Caco-2 (cell line): ENCODE results near the gene TCF15. TPM values are rescaled to one million over a fixed set of nuclear protein-coding genes. Genes with fewer than 3 reads are reported as not detected.

Source experiments
- BruUV-seq: library from RNA; stranded (reverse); fragments of 400-500 nt; replicated peaks from 2 replicates; lab custom pipeline; 2021; lab: Mats Ljungman, UMichigan
- CTCF ChIA-PET: fragments of 300-600 bp; sonication (Branson Sonifier 250); formaldehyde crosslinking; loops from one replicate; lab custom pipeline; 2022; ENCODE audit warnings: antibody characterized with exemption; lab: Charles Lee
- POLR2A ChIA-PET: fragments of 300-600 bp; sonication (Branson Sonifier 250); formaldehyde crosslinking; loops from one replicate; lab custom pipeline; 2022; ENCODE audit warnings: antibody characterized with exemption; lab: Charles Lee
- DNase-seq, 2 experiments: peaks; one replicate each; pipeline versions ENCODE4 v3.0.0 to v3.0.0-alpha.2; 2020 to 2022
- H3K27me3 ChIP-seq: replicated peaks from 2 replicates; pipeline ENCODE4 v1.6.0; 2011; ENCODE audit warnings: low read length; ENCODE audit not compliant: control insufficient read depth, insufficient read depth
- H3K36me3 ChIP-seq: 2 replicates; pipeline ENCODE4 v1.5.1; 2011; ENCODE audit warnings: low read length; ENCODE audit not compliant: control insufficient read depth, insufficient read depth
- H3K4me1 ChIP-seq: fragments of 250-450 bp; sonication (Bioruptor Pico); 2 replicates; pipeline ENCODE4 v1.5.1; 2020; ENCODE audit warnings: mild to moderate bottlenecking
- H3K4me3 ChIP-seq: 2 replicates; pipeline ENCODE4 v1.5.1; 2011; ENCODE audit warnings: low read depth, mild to moderate bottlenecking, control low read depth, low read length
- H3K9me3 ChIP-seq: fragments of 250-450 bp; sonication (Bioruptor Pico); 2 replicates; pipeline ENCODE4 v1.5.1; 2020; ENCODE audit warnings: mild to moderate bottlenecking, moderate library complexity
- H3K27ac Mint-ChIP-seq: one replicate; pipeline ENCODE4 v1.8.0; 2022; ENCODE audit warnings: mixed read lengths; ENCODE audit not compliant: unreplicated experiment
- H3K27me3 Mint-ChIP-seq: one replicate; pipeline ENCODE4 v1.8.0; 2022; ENCODE audit warnings: mixed read lengths; ENCODE audit not compliant: insufficient read depth, unreplicated experiment
- H3K36me3 Mint-ChIP-seq: one replicate; pipeline ENCODE4 v1.8.0; 2022; ENCODE audit warnings: mild to moderate bottlenecking, mixed read lengths; ENCODE audit not compliant: insufficient read depth, unreplicated experiment
- H3K4me1 Mint-ChIP-seq: one replicate; pipeline ENCODE4 v1.8.0; 2022; ENCODE audit warnings: low read depth, mixed read lengths; ENCODE audit not compliant: unreplicated experiment
- H3K4me3 Mint-ChIP-seq: one replicate; pipeline ENCODE4 v1.8.0; 2022; ENCODE audit warnings: mild to moderate bottlenecking, moderate library complexity, mixed read lengths; ENCODE audit not compliant: unreplicated experiment
- H3K9me3 Mint-ChIP-seq: one replicate; pipeline ENCODE4 v1.8.0; 2022; ENCODE audit warnings: mixed read lengths; ENCODE audit not compliant: unreplicated experiment
- CTCF ChIP-seq, 2 experiments: fragments of 200-600 bp in 1 of 2; IDR thresholded peaks; 1 replicate in 1 of 2; 2 replicates in 1 of 2; pipeline versions ENCODE4 v1.5.1 to v1.8.0; 2011 to 2022; ENCODE audit warnings: antibody characterized with exemption in 1 of 2, control low read depth in 1 of 2, inconsistent platforms in 1 of 2, low read depth in 1 of 2, low read length in 1 of 2, mild to moderate bottlenecking in 1 of 2, moderate library complexity in 1 of 2; ENCODE audit not compliant: insufficient read depth in 1 of 2, severe bottlenecking in 1 of 2, unreplicated experiment in 1 of 2
- intact Hi-C: fragments of 100-400 bp; cut with micrococcal nuclease; formaldehyde crosslinking; loops from one replicate; pipeline ENCODE4 v1.10.0; 2022; ENCODE audit not compliant: unreplicated experiment
- total RNA-seq: library from RNA; stranded (reverse); gene quantifications from 2 replicates; pipeline ENCODE4 v1.2.3, GENCODE V29; 2022

Gene TCF15
- total RNA-seq, 1 experiment from 2014 or later: not detected

- peaks cover 5% of the 10 kb centered on the region for H3K27me3 Mint-ChIP-seq
- no peaks in the 10 kb centered on the region for H3K36me3 ChIP-seq
- POLR2A ChIA-PET: no interaction called here
- H3K4me1 Mint-ChIP-seq: peaks cover 7% of the 10 kb centered on the region
- no peaks in the 10 kb centered on the region for H3K4me1 ChIP-seq
- DNase-seq: peak in 1 of 2 experiments; percentile 16
- intact Hi-C loops: no loop called here
- no TSS peak for BruUV-seq
- H3K36me3 Mint-ChIP-seq: peaks cover 8% of the 10 kb centered on the region
- CTCF ChIA-PET: no interaction called here
- no peak overlapping the region for H3K27ac Mint-ChIP-seq
- no peaks in the 10 kb centered on the region for H3K9me3 Mint-ChIP-seq
- no peak overlapping the region for H3K4me3 Mint-ChIP-seq
- no peak overlapping the region for H3K4me3 ChIP-seq
- H3K27me3 ChIP-seq: no peaks in the 10 kb centered on the region
- no peaks in the 10 kb centered on the region for H3K9me3 ChIP-seq
- TF ChIP-seq CTCF (IDR thresholded peaks at IDR 0.05; ENCODE audit: insufficient read depth in 1 of 2, low read depth in 1 of 2, low read length in 1 of 2, severe bottlenecking in 1 of 2, unreplicated experiment in 1 of 2): no peak
Observed at GRCh38 chr20:641516-641875, 31.4 kb upstream of the TCF15 start.

- H3K4me1 ChIP-seq: no peaks in the 10 kb centered on the region
- H3K4me1 Mint-ChIP-seq: peaks cover 7% of the 10 kb centered on the region
- H3K27ac Mint-ChIP-seq: no peak overlapping the region
- H3K36me3 ChIP-seq: no peaks in the 10 kb centered on the region
- TF ChIP-seq CTCF (IDR thresholded peaks at IDR 0.05; ENCODE audit: insufficient read depth in 1 of 2, low read depth in 1 of 2, low read length in 1 of 2, severe bottlenecking in 1 of 2, unreplicated experiment in 1 of 2): no peak
- CTCF ChIA-PET: no interaction called here
- POLR2A ChIA-PET: no interaction called here
- H3K9me3 Mint-ChIP-seq: no peaks in the 10 kb centered on the region
- BruUV-seq: no TSS peak
- intact Hi-C loops: no loop called here
- peaks cover 8% of the 10 kb centered on the region for H3K36me3 Mint-ChIP-seq
- no peaks in the 10 kb centered on the region for H3K27me3 ChIP-seq
- H3K27me3 Mint-ChIP-seq: peaks cover 5% of the 10 kb centered on the region
- H3K4me3 Mint-ChIP-seq: no peak overlapping the region
- H3K4me3 ChIP-seq: no peak overlapping the region
- no peaks in the 10 kb centered on the region for H3K9me3 ChIP-seq
- DNase-seq: no peak
Observed at GRCh38 chr20:640674-641515, 30.8 kb upstream of the TCF15 start.

GRCh38 chr20:638579-638978 lies 28.5 kb upstream of the TCF15 start:
- Histone ChIP-seq H3K9me3 (no peaks in the 10 kb centered on the region), H3K4me3 (no peak overlapping the region), H3K27me3 (no peaks in the 10 kb centered on the region), H3K4me1 (no peaks in the 10 kb centered on the region), H3K36me3 (no peaks in the 10 kb centered on the region)
- Mint-ChIP-seq H3K4me1 (peaks cover 7% of the 10 kb centered on the region), H3K9me3 (no peaks in the 10 kb centered on the region), H3K27me3 (peaks cover 5% of the 10 kb centered on the region), H3K4me3 (no peak overlapping the region), H3K27ac (no peak overlapping the region), H3K36me3 (peaks cover 8% of the 10 kb centered on the region)
- no peak for DNase-seq
- ChIA-PET POLR2A (no interaction called here), CTCF (no interaction called here)
- TF ChIP-seq CTCF (IDR thresholded peaks at IDR 0.05; ENCODE audit: insufficient read depth in 1 of 2, low read depth in 1 of 2, low read length in 1 of 2, severe bottlenecking in 1 of 2, unreplicated experiment in 1 of 2): no peak
- intact Hi-C loops: no loop called here
- BruUV-seq: no TSS peak
